OCI-LY3 (cell line): ENCODE data around the gene SNCG.

Experiments used
- H2AFZ ChIP-seq: fragments of 200-600, 300-600 bp; shearing (Covaris generic); 2 replicates; pipeline ENCODE4 v1.6.0; 2014; ENCODE audit warnings: antibody characterized with exemption, low read depth, low read length
- H3K27ac ChIP-seq: fragments of 200-600, 300-600 bp; sonication (generic); 2 replicates; pipeline ENCODE4 v1.5.1; 2014; ENCODE audit warnings: mild to moderate bottlenecking, low read length, moderate library complexity, mixed read lengths
- H3K27me3 ChIP-seq: fragments of 200-600, 300-600 bp; sonication (generic); 2 replicates; pipeline ENCODE4 v1.6.1; 2014; ENCODE audit warnings: low read depth, low read length, mixed read lengths
- H3K36me3 ChIP-seq: fragments of 200-600, 300-600 bp; sonication (generic); replicated peaks from 2 replicates; pipeline ENCODE3; 2014; ENCODE audit warnings: low read depth, low read length, mixed read lengths
- H3K4me1 ChIP-seq: fragments of 300-600, 200-600 bp; sonication (generic); 2 replicates; pipeline ENCODE4 v1.6.1; 2014; ENCODE audit warnings: low read length, mixed read lengths
- H3K4me2 ChIP-seq: fragments of 200-600, 300-600 bp; sonication (generic); 2 replicates; pipeline ENCODE4 v1.6.1; 2014; ENCODE audit warnings: low read length, mixed read lengths
- H3K4me3 ChIP-seq: fragments of 300-600, 200-600 bp; sonication (generic); 2 replicates; pipeline ENCODE4 v1.5.1; 2014; ENCODE audit warnings: antibody characterized with exemption, mild to moderate bottlenecking, low read length, moderate library complexity
- H3K79me2 ChIP-seq: fragments of 300-600, 200-600 bp; shearing (Covaris generic); 2 replicates; pipeline ENCODE4 v1.6.1; 2014; ENCODE audit warnings: mild to moderate bottlenecking, low read length, mixed read lengths
- H3K9ac ChIP-seq: fragments of 300-600, 200-600 bp; shearing (Covaris generic); 2 replicates; pipeline ENCODE4 v1.6.0; 2014; ENCODE audit warnings: mild to moderate bottlenecking, low read length, moderate library complexity
- H3K9me3 ChIP-seq: fragments of 200-600, 300-600 bp; shearing (Covaris generic); 2 replicates; pipeline ENCODE4 v1.6.1; 2014; ENCODE audit warnings: low read length, mixed read lengths; ENCODE audit not compliant: insufficient read depth
- H4K20me1 ChIP-seq: fragments of 200-600, 300-600 bp; sonication (generic); 2 replicates; pipeline ENCODE4 v1.6.1; 2016; ENCODE audit warnings: low read length, mixed read lengths; ENCODE audit not compliant: insufficient read depth
- CTCF ChIP-seq: fragments of 200-600, 300-600 bp; sonication (generic); IDR thresholded peaks from 2 replicates; pipeline ENCODE4 v1.5.1; 2014; ENCODE audit warnings: antibody characterized with exemption, low read length, low read depth
- EZH2phosphoT487 ChIP-seq: fragments of 200-600 bp; shearing (Covaris generic); IDR thresholded peaks from 2 replicates; pipeline ENCODE4 v1.6.1; 2018; ENCODE audit warnings: antibody characterized with exemption, mixed run types, low read depth

The SNCG gene

GRCh38 chr10:86940677-86941076 is 17.7 kb upstream of the SNCG start:
- Histone ChIP-seq H3K9ac (no peak overlapping the region), H3K79me2 (no peaks in the 10 kb centered on the region), H3K9me3 (no peaks in the 10 kb centered on the region), H3K27me3 (no peaks in the 10 kb centered on the region), H3K4me3 (no peak overlapping the region), H2AFZ (no peak overlapping the region), H3K4me1 (peaks cover 7% of the 10 kb centered on the region), H4K20me1 (no peaks in the 10 kb centered on the region), H3K36me3 (no peaks in the 10 kb centered on the region), H3K4me2 (no peak overlapping the region), H3K27ac (no peak overlapping the region)
- TF ChIP-seq CTCF (no peak), EZH2phosphoT487 (no peak)

GRCh38 chr10:86941426-86941825 is 17.0 kb upstream of the SNCG start:
- Histone ChIP-seq H3K9me3 (no peaks in the 10 kb centered on the region), H3K9ac (no peak overlapping the region), H4K20me1 (no peaks in the 10 kb centered on the region), H2AFZ (no peak overlapping the region), H3K79me2 (no peaks in the 10 kb centered on the region), H3K36me3 (no peaks in the 10 kb centered on the region), H3K4me2 (no peak overlapping the region), H3K27me3 (no peaks in the 10 kb centered on the region), H3K4me3 (no peak overlapping the region), H3K4me1 (peaks cover 15% of the 10 kb centered on the region), H3K27ac (no peak overlapping the region)
- no peak for TF ChIP-seq CTCF
- no peak for TF ChIP-seq EZH2phosphoT487

GRCh38 chr10:86941991-86942421 is 16.4 kb upstream of the SNCG start:
- Histone ChIP-seq H4K20me1 (no peaks in the 10 kb centered on the region), H3K4me1 (peaks cover 16% of the 10 kb centered on the region)

More at GRCh38 chr10:86941991-86942421, 16.4 kb upstream of the SNCG start:
- TF ChIP-seq CTCF (no peak), EZH2phosphoT487 (no peak)
- Histone ChIP-seq H3K9me3 (no peaks in the 10 kb centered on the region), H3K4me2 (no peak overlapping the region), H3K27ac (no peak overlapping the region), H3K79me2 (no peaks in the 10 kb centered on the region), H3K9ac (no peak overlapping the region), H3K27me3 (no peaks in the 10 kb centered on the region), H3K36me3 (no peaks in the 10 kb centered on the region), H2AFZ (no peak overlapping the region), H3K4me3 (no peak overlapping the region)
